HG03039 (cell line): ENCODE measurements around the gene UNC5C.
"Not testable (repeated sequence)": the region's sequence is repeated elsewhere in the genome, so short reads cannot be mapped to it uniquely, and the experiment has no call there.

Experiments used
- ATAC-seq: cut with Tn5 transposase; IDR thresholded peaks from one replicate; pipeline ENCODE4 v1.9.1; 2021; ENCODE audit warnings: mild to moderate bottlenecking, moderate library complexity; ENCODE audit not compliant: unreplicated experiment

Gene UNC5C

DNA sequence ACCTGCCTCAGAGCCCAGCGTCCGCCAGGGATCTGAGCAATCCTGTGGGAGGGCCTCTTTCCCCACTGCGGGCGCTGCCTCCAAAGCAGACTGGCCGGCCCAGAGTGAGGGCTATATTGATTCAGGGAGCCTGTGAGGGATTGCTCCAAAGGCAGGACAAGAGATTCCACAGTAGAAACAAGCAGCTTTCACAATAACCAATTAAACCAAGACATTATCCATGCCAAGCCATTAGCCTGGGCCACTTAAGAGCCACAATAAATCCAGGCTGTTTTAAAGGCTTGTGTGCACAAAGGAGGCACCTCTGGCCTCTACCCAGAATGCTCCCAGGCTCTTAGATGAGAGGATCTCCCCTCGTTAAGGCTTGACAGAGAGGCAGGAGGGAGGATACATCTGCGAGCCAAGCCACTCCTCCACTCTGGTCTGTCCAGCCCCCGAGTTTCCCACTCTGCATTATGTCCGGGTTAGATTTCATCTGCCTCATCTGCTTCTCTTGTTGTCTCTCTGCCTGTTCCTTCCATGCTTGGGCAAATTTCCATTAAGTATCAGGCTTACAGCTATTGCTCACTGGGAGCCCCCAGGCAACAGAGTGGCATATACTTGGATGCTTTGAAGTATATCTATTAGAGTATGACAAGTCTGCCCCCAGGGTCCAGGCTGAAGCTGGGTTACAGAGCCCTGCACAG, 357.9 kb downstream of the UNC5C start:
- ATAC-seq = no peak

- ATAC-seq = no peak
Observed at GRCh38 chr4:95188701-95189370, 359.9 kb downstream of the UNC5C start.

DNA sequence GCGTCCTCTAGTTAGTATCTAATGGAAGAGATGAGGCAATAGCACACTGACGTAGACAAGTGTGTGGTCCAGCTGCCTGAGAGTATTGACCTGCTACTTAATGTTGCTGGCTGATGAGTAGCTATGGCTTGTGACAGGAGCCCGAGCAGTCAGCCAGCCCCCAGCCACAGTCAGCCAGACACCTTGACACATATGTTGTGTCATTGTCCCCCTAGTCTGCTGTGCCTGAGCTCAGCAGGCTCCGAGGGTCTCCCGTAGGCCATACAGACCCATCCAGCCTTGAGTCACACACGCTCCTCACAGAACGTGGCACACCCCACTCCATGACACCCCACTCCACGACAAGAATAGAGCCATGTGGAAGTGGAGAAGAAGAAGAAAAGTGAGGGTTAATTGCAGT, 362.1 kb downstream of the UNC5C start:
- no peak for ATAC-seq

DNA sequence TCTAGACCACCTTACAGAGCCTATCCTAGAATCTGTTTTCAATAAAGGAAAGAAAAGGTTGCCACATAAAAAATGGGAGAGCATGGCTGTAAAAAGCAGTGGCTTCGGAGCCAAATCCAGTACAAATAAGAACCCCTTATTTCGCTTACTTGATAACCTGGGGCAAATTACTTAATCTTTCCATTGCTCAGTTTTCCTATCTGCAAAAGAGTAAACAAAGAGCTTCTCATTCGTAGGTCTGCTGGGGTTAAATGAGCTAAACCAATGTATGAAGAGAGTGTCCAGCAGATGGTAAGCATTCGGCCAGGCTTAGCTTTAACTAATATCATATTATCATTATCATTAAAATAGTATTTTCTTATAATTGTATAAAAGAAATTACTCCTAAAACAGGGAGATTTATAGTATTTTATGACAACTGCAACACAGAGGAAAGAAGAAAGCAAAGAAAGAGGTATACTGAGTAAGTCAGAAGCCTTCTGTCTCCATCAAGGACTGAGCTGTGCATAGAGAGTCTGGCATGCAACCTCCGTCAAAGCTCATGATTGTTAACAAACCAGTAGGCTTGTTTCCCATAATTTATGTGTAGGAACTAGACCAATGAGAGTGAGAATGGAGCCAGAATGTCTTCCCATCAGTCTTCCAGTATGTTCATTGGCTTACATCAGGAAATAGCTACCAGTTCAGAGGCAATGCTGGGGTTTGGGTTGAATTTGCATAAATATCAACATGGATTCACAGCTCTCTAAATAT, 364.9 kb downstream of the UNC5C start:
- no peak for ATAC-seq

DNA sequence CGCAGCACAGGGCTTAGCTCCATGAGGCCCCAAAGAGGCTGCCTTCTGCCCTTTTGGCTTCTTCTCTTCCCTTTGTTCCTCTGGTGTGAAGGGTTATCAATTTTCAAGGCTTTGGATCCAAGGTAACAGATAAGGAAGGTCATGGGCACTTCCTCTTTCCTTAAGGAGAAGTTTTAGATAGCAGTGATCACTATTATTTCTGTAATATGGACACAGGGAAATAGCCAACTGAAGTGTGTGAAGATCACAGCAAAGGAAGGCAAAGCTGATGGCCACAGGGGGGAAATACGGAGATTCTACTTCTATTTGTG, 366.8 kb downstream of the UNC5C start:
- ATAC-seq = no peak

- ATAC-seq = no peak
Observed at GRCh38 chr4:95181243-95181995, 367.4 kb downstream of the UNC5C start.

GRCh38 chr4:95180531-95181242, 368.1 kb downstream of the UNC5C start:
- ATAC-seq = no peak

- no peak for ATAC-seq
Observed at GRCh38 chr4:95178938-95179337, 369.8 kb downstream of the UNC5C start.

GRCh38 chr4:95171377-95171776, 377.4 kb downstream of the UNC5C start:
- ATAC-seq = not testable (repeated sequence)

GRCh38 chr4:95170176-95170575, 378.6 kb downstream of the UNC5C start:
- no peak for ATAC-seq

GRCh38 chr4:95167805-95168204, 381.0 kb downstream of the UNC5C start:
- ATAC-seq = no peak

- peak; percentile 74 for ATAC-seq
Observed at GRCh38 chr4:95165926-95166524, 382.7 kb downstream of the UNC5C start.

- ATAC-seq = no peak
Observed at GRCh38 chr4:95162867-95163266, 385.9 kb downstream of the UNC5C start.

GRCh38 chr4:95161781-95162469, 386.8 kb downstream of the UNC5C start:
- ATAC-seq = no peak

- no peak for ATAC-seq
Observed at GRCh38 chr4:95159384-95159783, 389.4 kb downstream of the UNC5C start.

GRCh38 chr4:95158626-95159025, 390.1 kb downstream of the UNC5C start:
- ATAC-seq = no peak

- ATAC-seq = no peak
Observed at GRCh38 chr4:95158045-95158444, 390.7 kb downstream of the UNC5C start.

- no peak for ATAC-seq
Observed at GRCh38 chr4:95157596-95157995, 391.2 kb downstream of the UNC5C start.

GRCh38 chr4:95156452-95156765, 392.4 kb downstream of the UNC5C start:
- no peak for ATAC-seq
